ENCODE results near the gene SMG5. TPM values are rescaled to one million over a fixed set of nuclear protein-coding genes. Genes with fewer than 3 reads are reported as not detected.

The SMG5 gene
- total RNA-seq, 2 experiments from 2014 or later = 51.6 to 56.1 TPM

DNA sequence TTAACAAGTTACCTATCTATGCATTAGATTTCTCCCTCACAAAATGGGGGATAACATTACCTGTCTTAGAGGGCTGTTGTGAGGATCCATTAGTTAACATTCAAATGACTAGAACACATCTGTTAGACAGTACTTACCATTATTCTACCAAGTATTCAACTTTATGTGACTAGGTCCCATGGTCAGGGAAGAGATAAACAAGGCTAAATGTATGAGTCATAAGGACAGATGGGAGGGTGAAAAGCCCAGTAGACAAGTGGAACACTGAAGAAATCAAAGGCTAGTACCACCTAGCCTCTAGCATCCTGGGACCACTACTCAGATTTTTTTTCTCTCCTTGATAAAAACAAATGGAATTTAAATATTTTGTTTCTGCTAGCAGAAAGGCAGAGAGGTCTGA lies 25.5 kb upstream of the SMG5 start:
- TF ChIP-seq, protein P1, sequence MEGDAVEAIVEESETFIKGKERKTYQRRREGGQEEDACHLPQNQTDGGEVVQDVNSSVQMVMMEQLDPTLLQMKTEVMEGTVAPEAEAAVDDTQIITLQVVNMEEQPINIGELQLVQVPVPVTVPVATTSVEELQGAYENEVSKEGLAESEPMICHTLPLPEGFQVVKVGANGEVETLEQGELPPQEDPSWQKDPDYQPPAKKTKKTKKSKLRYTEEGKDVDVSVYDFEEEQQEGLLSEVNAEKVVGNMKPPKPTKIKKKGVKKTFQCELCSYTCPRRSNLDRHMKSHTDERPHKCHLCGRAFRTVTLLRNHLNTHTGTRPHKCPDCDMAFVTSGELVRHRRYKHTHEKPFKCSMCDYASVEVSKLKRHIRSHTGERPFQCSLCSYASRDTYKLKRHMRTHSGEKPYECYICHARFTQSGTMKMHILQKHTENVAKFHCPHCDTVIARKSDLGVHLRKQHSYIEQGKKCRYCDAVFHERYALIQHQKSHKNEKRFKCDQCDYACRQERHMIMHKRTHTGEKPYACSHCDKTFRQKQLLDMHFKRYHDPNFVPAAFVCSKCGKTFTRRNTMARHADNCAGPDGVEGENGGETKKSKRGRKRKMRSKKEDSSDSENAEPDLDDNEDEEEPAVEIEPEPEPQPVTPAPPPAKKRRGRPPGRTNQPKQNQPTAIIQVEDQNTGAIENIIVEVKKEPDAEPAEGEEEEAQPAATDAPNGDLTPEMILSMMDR (IDR thresholded peaks at IDR 0.05) = no peak
- ATAC-seq (ENCODE audit: poor library complexity) (no peak), DNase-seq (no peak)
- intact Hi-C loops (cut with DNase I, micrococcal nuclease) = no loop called here
- Mint-ChIP-seq H3K36me3 (ENCODE audit: low read depth) (peaks cover 64% of the 10 kb centered on the region), H3K4me3 (no peak overlapping the region), H3K27me3 (no peaks in the 10 kb centered on the region), H3K4me1 (ENCODE audit: low read depth) (no peaks in the 10 kb centered on the region), H3K9me3 (no peaks in the 10 kb centered on the region), H3K27ac (no peak overlapping the region)
- Histone ChIP-seq H3K27ac (ENCODE audit: low read depth in 1 of 2, low read length in 2 of 2) (no peak overlapping the region), H3K36me3 (ENCODE audit: insufficient read depth, low read length) (peaks cover 53% of the 10 kb centered on the region), H3K4me1 (ENCODE audit: insufficient read depth, low read length) (no peaks in the 10 kb centered on the region), H3K9me3 (ENCODE audit: control insufficient read depth in 1 of 2, insufficient read depth in 1 of 2, low read length in 2 of 2) (no peaks in the 10 kb centered on the region), H3K27me3 (ENCODE audit: control insufficient read depth in 1 of 2, insufficient read depth in 2 of 2, low read length in 2 of 2) (no peaks in the 10 kb centered on the region), H3K4me3 (ENCODE audit: low read length) (no peak overlapping the region)
- CTCF ChIA-PET = no interaction called here
- POLR2A ChIA-PET = interaction anchor here (1.3 kb wide), 1 partner anchor 26 kb away, joined by 4 read pairs; the partner anchor contains the start of gene SMG5

DNA sequence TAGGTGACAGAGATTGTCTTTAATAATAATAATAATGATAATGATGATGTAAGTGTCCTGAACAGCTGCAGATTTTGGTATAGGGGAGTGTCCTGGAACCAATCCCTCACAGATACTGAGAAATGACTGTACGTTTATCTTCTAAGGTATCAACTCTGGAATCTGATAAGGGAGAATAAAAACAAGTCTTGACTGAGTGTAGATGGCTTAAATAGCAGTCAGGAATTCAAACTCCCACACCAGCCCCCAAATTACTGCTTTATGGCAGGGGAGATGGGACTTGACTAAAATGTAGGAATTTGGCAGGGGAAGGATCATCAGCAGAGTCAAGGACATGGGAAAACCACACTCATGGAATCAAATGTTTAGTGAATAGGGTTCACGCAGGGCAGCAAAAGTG lies 22.6 kb upstream of the SMG5 start:
- Mint-ChIP-seq H3K27ac (no peak overlapping the region), H3K4me1 (ENCODE audit: low read depth) (no peaks in the 10 kb centered on the region), H3K36me3 (ENCODE audit: low read depth) (peaks cover 38% of the 10 kb centered on the region), H3K4me3 (no peak overlapping the region), H3K9me3 (no peaks in the 10 kb centered on the region), H3K27me3 (no peaks in the 10 kb centered on the region)
- TF ChIP-seq, protein P1 (IDR thresholded peaks at IDR 0.05) = no peak
- Histone ChIP-seq H3K4me3 (ENCODE audit: low read length) (no peak overlapping the region), H3K27me3 (ENCODE audit: control insufficient read depth in 1 of 2, insufficient read depth in 2 of 2, low read length in 2 of 2) (no peaks in the 10 kb centered on the region), H3K27ac (ENCODE audit: low read depth in 1 of 2, low read length in 2 of 2) (no peak overlapping the region), H3K36me3 (ENCODE audit: insufficient read depth, low read length) (peaks cover 26% of the 10 kb centered on the region), H3K9me3 (ENCODE audit: control insufficient read depth in 1 of 2, insufficient read depth in 1 of 2, low read length in 2 of 2) (no peaks in the 10 kb centered on the region), H3K4me1 (ENCODE audit: insufficient read depth, low read length) (no peaks in the 10 kb centered on the region)
- POLR2A ChIA-PET = no interaction called here
- CTCF ChIA-PET = interaction anchor here (1.6 kb wide), 1 partner anchor 14 kb away, joined by 3 read pairs; no protein-coding TSS in a partner anchor
- intact Hi-C loops (cut with DNase I, micrococcal nuclease) = no loop called here
- ATAC-seq (ENCODE audit: poor library complexity) (no peak), DNase-seq (no peak)

DNA sequence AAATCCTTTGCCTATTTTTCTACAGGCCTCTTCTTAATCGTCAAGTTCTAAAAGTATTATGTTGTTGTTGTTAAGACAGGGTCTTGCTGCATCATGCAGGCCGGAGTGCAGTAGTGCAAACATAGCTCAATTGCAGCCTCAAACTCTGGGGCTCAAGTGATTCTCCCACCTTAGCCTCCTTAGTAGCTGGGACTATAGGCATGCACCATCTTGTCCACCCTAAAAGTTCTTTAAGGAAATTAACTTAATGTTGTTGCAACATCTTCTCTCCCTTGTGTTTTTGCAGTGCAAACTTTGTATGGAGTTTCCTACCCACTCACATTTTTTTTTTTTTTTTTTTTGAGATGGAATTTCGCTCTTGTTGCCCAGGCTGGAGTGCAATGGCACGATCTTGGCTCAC lies 20.6 kb upstream of the SMG5 start:
- no peak overlapping the region for H3K27ac ChIP-seq (ENCODE audit: low read depth in 1 of 2, low read length in 2 of 2)
- Mint-ChIP-seq H3K4me1 (ENCODE audit: low read depth) (no peaks in the 10 kb centered on the region), H3K36me3 (ENCODE audit: low read depth) (peaks cover 24% of the 10 kb centered on the region), H3K27me3 (no peaks in the 10 kb centered on the region), H3K9me3 (no peaks in the 10 kb centered on the region), H3K27ac (no peak overlapping the region), H3K4me3 (no peak overlapping the region)
- H3K4me1 ChIP-seq (ENCODE audit: insufficient read depth, low read length) = no peaks in the 10 kb centered on the region
- ATAC-seq (ENCODE audit: poor library complexity) (no peak), DNase-seq (no peak)
- no peak overlapping the region for H3K4me3 ChIP-seq (ENCODE audit: low read length)
- H3K9me3 ChIP-seq (ENCODE audit: control insufficient read depth in 1 of 2, insufficient read depth in 1 of 2, low read length in 2 of 2) = no peaks in the 10 kb centered on the region
- peaks cover 8% of the 10 kb centered on the region for H3K36me3 ChIP-seq (ENCODE audit: insufficient read depth, low read length)
- TF ChIP-seq, protein P1 (IDR thresholded peaks at IDR 0.05) = no peak
- ChIA-PET CTCF (interaction anchor here (1.0 kb wide), 1 partner anchor 10 kb away, joined by 3 read pairs; no protein-coding TSS in a partner anchor), POLR2A (interaction anchor here (0.7 to 1.3 kb wide), 2 partner anchors 21 to 96 kb away, joined by 3 to 7 read pairs; partner anchors contain the start of gene SMG5)
- no peaks in the 10 kb centered on the region for H3K27me3 ChIP-seq (ENCODE audit: control insufficient read depth in 1 of 2, insufficient read depth in 2 of 2, low read length in 2 of 2)
- intact Hi-C loops (cut with DNase I, micrococcal nuclease) = no loop called here

Measured in CD4-positive, alpha-beta T cell (primary cell).